HG02852 (cell line): ENCODE data around the gene CC2D2B.
A peak's percentile ranks its signal among the peaks of the same experiment; 100 is the strongest.
"Not testable (repeated sequence)": the region's sequence is repeated elsewhere in the genome, so short reads cannot be mapped to it uniquely, and the experiment has no call there.

Experiments used
- ATAC-seq: cut with Tn5 transposase; IDR thresholded peaks from one replicate; pipeline ENCODE4 v1.9.1; 2021; ENCODE audit warnings: mild to moderate bottlenecking, moderate library complexity; ENCODE audit not compliant: unreplicated experiment

Gene CC2D2B

DNA sequence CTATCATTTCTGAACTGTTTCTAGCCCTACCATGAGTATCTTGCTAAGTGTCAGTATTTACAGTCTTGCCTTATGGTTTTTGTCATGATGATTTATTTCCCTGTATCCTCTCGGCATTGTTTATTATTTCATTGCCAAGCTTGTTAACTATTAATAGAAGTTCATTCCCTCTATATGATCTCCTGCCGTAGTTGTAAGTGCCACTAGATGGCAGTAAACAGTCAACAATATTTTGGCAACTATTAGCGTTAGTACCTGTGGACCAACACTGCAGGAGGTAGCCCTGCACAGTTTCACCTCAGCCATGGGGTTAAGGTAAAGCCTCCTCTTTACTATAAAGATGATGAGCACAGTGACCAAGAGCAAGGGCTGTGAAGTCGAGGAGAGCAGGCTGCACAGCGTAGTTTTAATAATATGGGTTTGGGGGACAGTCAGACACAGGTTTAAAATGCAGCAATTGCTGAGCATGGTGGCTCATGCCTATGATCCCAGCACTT lies 109.5 kb downstream of the CC2D2B start:
- ATAC-seq: peak; percentile 72

DNA sequence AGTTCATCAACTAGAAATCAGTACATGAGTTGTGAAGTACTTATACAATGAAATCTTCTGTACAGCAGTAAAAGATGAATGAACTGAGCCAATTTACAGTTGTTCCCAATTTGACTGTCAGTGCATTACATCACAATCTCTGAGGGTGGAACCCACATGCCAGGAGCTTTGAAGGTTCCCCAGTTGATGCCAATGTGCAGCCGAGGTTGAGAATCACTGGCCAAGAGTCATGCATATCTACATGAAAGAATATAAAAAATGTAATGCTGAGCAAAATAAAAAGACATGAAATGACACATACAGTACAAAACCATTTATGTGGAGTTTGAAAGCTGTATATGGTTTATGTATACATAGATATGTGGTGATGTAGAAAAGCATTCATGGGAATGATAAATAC lies 113.6 kb downstream of the CC2D2B start:
- ATAC-seq: no peak

DNA sequence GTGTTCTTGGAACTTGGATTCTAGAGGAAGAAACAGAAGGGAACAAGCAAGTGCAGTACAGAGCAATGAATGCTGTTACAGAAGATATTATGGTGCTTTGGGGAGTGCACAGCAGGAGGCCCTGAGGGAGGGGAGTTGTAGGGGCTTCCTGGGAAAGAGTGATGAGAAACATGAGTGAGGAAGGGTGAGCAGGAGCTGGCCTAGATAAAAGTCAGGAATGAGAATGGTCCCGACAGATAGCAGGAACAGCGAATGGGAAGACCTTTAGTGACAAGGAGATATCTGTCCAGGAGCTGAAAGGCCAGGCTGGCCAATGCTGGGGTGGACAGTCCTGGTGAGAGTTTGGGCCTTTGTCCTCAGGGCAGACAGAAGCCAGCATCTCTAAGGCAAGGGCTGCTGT lies 115.0 kb downstream of the CC2D2B start:
- ATAC-seq: no peak

DNA sequence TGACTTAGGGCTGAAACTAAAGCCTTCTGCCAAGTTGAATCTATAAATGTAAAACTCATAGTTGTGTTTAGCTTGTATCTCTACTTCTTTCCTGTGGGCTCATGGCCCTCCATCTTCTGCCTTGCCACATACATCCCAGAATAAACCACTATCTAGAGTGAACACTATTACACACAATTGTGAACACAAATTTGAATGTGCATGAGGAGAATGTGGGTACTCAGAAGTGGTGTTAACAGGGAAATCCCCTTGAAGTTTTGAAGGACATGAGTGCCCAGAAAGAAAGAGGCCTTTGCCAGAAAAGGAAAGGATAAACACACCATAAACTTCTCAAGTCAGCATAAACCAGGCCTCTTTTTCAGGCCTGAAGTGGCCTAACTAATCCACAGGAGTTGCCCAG lies 115.4 kb downstream of the CC2D2B start:
- no peak for ATAC-seq

DNA sequence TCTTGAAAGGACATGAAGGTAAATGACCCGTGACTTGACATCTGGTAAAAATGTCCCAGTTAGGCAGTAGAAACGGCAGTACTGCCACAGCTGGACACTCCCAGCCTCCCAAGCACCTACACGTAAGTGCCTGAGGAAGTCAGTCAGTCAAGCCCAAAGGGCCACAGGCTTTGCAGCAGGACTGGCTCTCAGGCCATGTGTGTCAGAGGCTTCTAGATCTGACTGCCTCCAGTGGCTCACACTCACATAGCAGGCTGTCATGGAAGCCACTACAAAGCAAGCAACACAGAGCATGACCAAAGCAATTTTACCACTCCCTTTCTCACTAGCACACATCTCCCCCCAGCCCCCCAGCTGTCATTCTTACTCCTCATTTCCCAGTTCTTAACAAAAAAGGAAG lies 117.8 kb downstream of the CC2D2B start:
- ATAC-seq: no peak

DNA sequence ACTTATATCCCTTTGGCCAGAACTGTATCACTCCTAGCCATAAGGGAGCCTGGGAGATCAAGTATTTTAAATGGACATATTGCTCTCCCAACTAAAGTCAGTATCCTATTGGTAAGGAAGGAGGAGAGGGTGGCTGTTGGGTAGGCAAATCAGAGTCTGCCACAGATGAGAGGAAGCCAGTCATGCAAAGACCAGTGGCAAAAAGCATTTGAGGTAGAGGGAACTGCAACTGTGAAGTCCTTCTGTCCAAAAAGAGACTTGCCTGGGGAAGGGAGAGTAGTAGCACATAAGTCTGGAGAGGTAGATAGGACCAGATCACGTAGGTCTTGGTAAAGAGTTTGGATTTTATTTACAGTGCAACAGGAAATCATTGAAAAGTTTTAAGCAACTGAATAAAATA lies 126.8 kb downstream of the CC2D2B start:
- no peak for ATAC-seq

DNA sequence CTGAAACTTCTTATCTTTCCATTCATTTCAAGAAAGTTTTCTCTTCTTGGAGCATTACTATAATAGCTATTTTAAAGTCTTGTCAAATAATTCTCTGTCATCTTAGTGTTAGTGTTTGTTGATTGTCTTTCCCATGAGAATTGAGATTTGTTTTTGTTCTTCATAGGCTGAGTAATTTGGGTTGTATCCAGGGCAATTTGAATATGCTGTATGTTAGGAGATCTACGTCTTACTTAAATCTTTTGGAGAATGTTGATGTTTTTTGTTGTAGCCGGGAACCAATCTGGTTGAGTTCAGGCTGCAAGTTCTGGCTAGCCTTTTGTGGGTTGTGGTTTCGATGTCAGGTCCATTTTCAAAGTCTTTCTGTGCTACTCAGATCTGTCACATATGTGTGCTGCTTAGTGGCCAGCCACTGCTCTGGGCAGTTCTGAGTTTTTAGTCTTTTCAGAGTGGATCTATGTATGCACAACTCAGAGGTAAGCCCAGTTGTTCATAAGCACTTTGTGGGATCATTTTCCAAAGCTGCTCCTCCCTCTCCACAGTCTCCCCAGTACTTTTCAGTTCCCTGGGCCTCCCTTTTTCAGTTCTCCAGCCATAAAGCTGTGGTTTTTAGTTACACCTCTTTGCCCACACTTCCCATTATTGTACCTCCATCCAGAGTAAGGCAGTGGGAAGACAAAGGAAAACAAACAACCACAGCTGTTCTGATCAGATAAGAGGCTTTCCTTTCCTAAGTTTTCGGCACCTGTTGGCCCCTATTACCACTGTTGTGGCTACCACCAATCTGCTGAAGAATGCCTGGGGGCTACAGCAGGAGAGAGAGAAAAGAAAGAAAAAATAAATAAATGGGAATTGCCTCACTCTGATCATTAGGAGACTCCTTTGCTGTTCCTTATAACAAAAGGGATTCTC lies 131.0 kb downstream of the CC2D2B start:
- ATAC-seq: no peak

DNA sequence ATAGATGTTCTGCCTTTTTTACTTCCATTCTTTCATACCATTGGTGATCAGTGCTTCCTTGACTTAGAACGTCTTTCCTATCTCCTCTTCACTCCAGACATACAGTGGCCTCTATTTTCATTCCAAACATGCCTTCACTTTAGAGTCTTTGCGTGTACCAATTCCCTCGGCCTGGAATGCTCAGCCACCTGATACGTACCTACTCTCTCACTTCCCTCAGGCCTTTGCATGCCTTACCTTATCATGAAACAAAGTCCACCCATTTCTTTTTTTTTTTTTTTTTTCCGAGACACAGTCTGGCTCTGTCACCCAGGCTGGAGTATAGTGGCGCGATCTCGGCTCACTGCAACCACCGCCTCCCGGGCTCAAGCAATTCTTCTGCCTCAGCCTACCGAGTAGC lies 133.4 kb downstream of the CC2D2B start:
- ATAC-seq: no peak

DNA sequence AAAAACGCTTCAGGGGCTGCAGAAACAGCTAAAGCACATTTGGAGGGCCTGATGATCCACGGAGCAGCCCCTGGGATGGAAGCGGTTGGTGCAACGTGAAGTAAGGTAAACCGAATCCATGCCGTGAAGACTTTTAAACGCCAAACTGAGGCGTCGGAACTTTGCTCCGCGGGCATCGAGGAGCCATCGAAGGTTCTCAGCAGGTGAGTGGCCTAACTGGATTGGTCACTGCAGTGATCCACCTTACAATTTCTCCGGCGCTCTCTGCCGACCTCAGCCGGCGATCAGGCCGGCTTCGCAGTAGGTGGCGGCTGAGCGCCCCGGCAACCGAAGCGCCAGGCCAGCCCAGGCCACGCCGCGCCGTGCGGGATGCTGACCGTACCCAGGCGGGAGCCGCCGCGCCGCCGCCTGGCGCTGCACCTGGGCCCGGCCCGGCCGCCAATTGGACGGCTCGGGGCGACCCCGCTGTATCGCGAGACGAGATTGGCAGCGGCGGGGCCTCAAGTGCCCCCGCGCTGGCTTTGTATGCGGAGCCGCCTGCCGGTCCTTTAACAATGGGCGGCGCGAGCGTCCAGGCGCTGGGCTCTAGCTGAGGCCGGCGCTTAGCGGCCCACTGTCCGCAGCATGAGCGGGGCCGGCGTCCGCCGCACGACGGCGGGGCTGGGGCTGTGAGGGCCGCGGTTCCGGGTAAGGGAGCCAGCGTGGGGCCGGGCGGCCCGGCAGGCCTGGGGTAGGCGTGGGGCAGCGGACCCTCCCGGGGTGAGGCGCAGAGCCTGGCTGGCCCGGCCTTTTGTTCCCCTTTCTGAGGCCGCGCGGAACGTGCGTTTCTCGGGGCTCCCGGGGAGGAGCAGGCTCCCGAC lies 135.5 kb downstream of the CC2D2B start, which contains the start of gene CCNJ:
Gene CCNJ (plus strand): TSS at position 551 of the 860 bp plus-strand sequence. CDS start 811 bp downstream, outside the sequence.
- ATAC-seq: peak; percentile 86

DNA sequence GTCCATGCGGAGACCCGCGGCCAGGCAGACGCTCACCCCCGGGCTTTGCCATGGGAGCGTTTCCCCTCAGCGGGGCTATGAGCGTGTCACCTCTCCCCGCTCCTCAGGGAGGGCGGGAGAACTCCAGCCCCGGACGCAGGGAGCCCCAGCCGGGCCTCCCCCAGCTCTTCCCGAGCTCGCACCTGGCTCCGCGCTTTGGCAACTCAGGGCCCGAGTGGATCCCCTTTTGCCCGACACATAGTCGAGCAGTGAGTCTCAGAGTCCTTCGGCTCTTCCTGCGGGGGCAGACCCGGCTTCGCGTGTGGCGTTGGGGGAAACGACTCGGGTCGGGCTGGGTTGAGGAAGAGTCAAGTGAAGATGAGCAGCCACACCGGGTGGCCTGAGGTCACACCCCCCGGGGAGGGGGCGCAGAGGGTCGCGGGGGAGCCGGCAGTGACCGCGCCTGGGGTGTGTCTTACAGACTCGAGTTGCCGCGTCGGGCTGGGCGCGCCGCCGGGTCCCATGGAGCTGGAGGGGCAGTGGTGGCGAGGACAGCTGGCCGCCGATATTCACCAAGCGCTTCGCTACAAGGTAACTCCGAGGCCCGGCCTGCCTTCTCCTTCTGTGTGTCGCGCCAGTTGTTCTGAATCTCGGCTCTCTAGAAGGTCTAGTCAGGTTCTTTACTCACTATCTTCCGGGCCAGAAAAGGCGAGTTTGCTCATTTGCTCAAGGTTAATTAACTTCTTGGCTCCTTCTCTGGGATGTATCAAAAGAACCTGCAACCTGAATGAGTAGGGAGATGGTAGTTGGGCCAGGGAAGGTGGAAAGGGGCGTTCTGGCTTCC lies 136.3 kb downstream of the CC2D2B start:
- ATAC-seq: peak; percentile 38

DNA sequence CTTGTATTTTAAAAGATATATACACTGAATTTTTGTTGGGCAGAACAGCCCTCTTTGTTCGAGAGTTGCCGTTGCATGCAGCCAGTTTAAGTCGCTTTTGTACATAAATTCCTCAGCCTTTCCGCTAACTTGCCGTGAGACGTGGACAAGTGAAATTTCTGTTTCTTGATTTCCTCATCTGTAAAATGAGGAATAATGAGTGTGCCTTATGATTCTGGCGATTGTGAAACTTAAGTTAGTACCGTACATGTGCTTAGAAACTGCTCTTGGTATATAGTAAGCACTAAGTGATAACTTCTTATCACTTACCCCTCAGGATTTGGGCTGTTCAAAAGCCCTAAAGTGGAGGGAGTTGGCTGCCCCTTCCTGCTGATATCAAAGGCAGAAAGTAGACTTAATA lies 137.0 kb downstream of the CC2D2B start:
- no peak for ATAC-seq

DNA sequence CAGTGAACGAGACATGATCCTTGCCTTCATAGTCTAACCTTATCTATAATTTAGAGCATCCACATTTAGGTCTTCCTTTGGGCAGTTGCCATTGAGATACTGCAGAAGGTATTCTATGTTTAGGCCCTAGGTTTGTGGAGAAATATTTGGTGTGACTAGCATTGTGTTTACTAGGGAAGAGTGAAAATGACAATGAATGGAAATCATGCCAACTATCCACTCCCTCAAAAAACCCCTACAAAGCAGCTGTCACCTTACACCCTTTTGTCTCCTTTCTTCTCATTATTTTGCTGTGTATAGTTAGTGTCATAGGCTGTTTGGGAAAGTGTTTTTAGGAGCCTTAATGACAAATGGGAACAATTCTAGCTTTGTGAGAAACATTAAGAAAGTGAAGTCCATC lies 138.8 kb downstream of the CC2D2B start:
- ATAC-seq: no peak

DNA sequence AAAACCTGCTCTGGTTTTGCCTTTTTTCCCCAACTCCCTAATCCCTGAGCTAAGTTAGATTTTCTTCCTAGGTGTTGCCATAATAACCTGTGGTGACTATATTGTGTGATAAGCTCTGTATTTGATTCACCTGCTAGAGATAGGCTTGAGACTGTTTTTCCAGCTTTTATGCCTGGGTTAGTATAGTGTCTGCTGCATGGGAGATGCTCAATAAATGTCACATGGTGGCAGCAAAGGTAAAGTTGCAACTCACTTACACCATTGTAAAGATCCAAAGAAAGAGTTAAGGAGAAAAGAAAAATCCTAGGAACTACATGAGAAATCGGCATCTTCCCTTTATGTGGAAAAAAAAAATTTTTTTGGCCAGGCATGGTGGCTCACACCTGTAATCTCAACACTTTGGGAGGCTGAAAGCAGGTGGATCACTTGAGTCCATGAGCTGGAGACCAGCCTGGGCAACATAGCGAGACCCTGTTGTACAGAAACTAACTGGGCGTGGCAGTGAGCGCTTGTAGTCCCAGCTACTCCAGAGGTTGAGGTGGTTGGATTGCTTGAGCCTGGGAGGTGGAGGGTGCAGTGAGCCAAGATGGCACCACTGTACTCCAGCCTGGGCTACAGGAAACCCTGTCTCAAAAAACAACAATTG lies 139.4 kb downstream of the CC2D2B start:
- ATAC-seq: no peak

DNA sequence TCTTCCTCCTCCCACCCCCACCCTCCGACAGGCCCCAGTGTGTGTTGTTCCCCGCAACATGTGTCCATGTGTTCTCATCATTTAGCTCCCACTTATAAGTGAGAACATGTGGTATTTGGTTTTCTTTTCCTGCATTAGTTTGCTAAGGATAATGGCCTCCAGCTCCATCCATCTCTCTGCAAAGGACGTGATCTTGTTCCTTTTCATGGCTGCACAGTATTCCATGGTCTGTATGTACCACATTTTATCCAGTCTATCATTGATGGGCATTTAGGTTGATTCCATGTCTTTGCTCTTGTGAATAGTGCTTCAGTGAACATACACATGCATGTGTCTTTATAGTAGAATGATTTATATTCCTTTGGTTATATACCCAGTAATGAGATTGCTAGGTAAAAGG lies 140.2 kb downstream of the CC2D2B start:
- ATAC-seq: not testable (repeated sequence)

DNA sequence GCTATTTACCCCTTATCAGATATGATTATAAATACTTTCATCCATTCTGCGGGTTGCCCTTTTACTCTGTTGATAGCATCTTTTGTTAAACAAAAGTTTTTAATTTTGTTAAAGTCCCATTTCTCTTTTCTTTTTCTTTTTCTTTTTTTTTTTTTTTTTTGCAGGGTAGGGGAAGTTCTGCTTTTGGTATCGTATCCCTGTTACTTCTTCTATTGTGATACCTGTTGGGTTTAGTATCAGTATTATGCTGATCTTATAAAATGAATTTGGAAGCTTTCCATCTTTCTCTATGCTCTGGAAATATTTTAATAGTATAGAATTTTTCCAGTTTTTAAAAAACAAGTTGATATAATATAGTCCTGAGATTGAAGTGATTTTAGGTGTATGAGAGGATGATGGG lies 141.6 kb downstream of the CC2D2B start:
- ATAC-seq: no peak

DNA sequence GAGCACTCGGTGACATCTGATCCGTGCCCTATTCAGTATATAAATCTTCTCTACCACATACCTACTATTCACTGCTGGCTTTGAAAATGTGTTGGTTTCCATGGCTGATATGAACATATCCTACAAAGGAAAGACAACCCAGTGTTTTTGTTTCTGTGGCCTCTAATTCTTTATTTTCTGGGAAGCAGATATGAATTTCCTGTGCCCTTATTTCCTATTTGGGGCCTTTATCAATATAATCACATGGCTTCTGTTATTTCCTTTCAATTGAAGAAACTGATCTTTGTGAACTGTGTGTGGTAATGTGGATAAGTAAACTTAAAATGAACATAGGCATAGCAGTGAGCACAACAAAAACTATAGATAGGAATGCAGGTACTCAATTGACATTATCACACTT lies 146.2 kb downstream of the CC2D2B start:
- ATAC-seq: no peak

DNA sequence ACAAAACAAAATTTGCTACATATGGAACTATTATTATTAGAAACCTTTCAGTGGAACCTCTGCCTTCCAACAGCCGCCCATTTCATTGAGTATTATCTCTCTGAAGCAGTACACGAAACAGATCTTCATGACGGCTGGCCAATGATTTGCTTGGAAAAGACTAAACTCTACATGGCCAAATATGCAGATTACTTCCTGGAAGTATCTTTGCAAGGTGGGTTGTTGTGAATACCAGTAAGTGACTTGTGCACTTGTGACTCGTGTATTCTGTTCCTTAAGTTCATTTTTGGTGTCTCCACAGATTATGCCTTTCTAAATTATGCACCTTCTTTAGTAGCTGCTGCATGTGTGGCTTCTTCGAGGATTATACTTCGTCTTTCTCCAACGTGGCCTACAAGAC lies 149.0 kb downstream of the CC2D2B start:
- ATAC-seq: no peak

DNA sequence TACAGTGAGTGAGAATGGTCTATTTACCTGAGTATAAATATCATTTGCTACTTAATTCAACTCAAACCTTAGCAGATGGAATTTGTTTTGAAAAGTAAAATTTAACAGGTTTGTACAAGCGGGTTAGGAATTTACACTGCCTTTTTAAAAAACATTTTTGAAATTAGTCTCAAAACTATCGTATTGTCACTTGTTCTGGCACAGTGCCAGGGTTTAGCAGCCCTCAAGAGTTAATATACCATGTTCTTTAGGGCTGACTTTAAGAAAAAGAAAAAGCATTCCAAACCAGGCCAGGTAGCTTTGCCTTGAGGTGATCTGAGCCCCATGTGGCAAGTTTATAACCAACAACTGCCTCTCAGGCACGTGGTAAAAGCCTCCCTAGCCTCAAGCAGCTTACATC lies 153.5 kb downstream of the CC2D2B start:
- no peak for ATAC-seq

DNA sequence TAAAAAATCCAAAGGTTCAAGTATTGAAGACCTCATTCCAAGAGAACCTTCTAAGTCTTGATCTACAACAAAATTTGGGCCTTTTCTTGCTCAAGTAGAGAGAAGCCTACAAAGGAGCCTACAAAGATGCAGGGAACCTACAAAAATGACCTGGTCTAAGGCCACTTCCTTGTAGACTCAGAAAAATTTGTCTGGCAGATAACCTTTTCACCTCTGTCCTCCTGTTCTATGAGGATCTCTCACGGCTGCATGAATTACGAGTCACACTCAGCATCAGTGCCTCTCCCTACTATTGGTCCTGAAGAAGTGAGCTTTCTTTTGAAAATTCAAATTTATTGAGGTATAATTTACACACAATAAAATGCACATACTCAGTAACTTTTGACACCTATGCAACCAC lies 164.9 kb downstream of the CC2D2B start:
- no peak for ATAC-seq

DNA sequence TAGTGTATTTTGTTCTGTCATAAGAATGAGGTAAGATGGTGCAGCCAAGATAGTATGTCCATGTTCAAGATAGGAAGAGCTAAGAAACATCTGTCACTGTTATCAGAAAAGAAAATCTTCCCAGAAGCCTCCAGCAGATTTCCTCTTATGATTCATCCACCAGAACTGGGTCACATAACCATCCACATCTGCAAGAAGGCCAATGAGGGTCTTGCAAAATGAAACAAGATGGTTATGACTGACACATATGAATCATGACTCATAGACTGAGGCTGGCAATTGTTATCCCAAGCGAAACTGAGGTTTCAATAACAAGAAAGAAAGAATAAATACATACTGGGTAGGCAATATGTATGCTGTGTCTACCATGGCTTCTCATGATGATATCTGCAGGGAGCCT lies 165.9 kb downstream of the CC2D2B start:
- no peak for ATAC-seq
